Neural progenitor cell (in vitro differentiated cells): ENCODE measurements around the gene AIP. TPM values are rescaled to one million over a fixed set of nuclear protein-coding genes. Genes with fewer than 3 reads are reported as not detected.

Experiments
- DNase-seq: peaks from one replicate; pipeline ENCODE4 v3.0.0-alpha.2; 2016; ENCODE audit warnings: low spot score
- H2AFZ ChIP-seq: fragments of 200-600 bp; sonication (generic); replicated peaks from 2 replicates; pipeline ENCODE4 v1.6.1; 2016; ENCODE audit warnings: antibody characterized with exemption
- H3F3A ChIP-seq: fragments of 200-600 bp; sonication (generic); 2 replicates; pipeline ENCODE4 v1.6.1; 2016; ENCODE audit warnings: antibody characterized with exemption, low read depth
- H3K27ac ChIP-seq: fragments of 200-600 bp; sonication (generic); 2 replicates; pipeline ENCODE4 v1.5.1; 2016; ENCODE audit warnings: mild to moderate bottlenecking
- H3K27me3 ChIP-seq: fragments of 200-600 bp; sonication (generic); 2 replicates; pipeline ENCODE4 v1.6.1; 2016; ENCODE audit warnings: mild to moderate bottlenecking, moderate library complexity
- H3K36me3 ChIP-seq: fragments of 200-600 bp; sonication (generic); 2 replicates; pipeline ENCODE4 v1.5.1; 2016
- H3K4me1 ChIP-seq: fragments of 200-600 bp; sonication (generic); 2 replicates; pipeline ENCODE4 v1.6.1; 2016; ENCODE audit warnings: mixed run types
- H3K4me2 ChIP-seq: fragments of 200-600 bp; sonication (generic); 2 replicates; pipeline ENCODE4 v1.6.1; 2016
- H3K4me3 ChIP-seq: fragments of 200-600 bp; sonication (generic); 2 replicates; pipeline ENCODE4 v1.5.1; 2016
- H3K79me2 ChIP-seq: fragments of 200-600 bp; sonication (generic); 2 replicates; pipeline ENCODE4 v1.6.1; 2016; ENCODE audit warnings: low read depth
- H3K9ac ChIP-seq: fragments of 200-600 bp; sonication (generic); 2 replicates; pipeline ENCODE4 v1.6.1; 2016
- H3K9me3 ChIP-seq: fragments of 200-600 bp; sonication (generic); 2 replicates; pipeline ENCODE4 v1.5.1; 2016; ENCODE audit warnings: low read depth
- H4K20me1 ChIP-seq: fragments of 200-600 bp; sonication (generic); 2 replicates; pipeline ENCODE4 v1.6.1; 2016; ENCODE audit warnings: low read depth
- H3K27ac Mint-ChIP-seq: 3 replicates; pipeline ENCODE4 v1.8.0; 2021; ENCODE audit warnings: mixed read lengths
- H3K27me3 Mint-ChIP-seq: 2 replicates; pipeline ENCODE4 v1.8.0; 2022; ENCODE audit warnings: low read depth, mild to moderate bottlenecking, inconsistent platforms, moderate library complexity, mixed read lengths; ENCODE audit not compliant: insufficient read depth
- H3K36me3 Mint-ChIP-seq: 3 replicates; pipeline ENCODE4 v1.8.0; 2021; ENCODE audit warnings: mixed read lengths
- H3K4me1 Mint-ChIP-seq: 3 replicates; pipeline ENCODE4 v1.8.0; 2021; ENCODE audit warnings: mixed read lengths
- H3K4me3 Mint-ChIP-seq: 3 replicates; pipeline ENCODE4 v1.8.0; 2021; ENCODE audit warnings: mild to moderate bottlenecking, moderate library complexity, mixed read lengths
- H3K9me3 Mint-ChIP-seq: 3 replicates; pipeline ENCODE4 v1.8.0; 2020; ENCODE audit warnings: mixed read lengths
- CTCF ChIP-seq: fragments of 200-600 bp; sonication (generic); IDR thresholded peaks from 2 replicates; pipeline ENCODE4 v1.5.1; 2017; ENCODE audit warnings: antibody characterized with exemption, mild to moderate bottlenecking
- EZH2 ChIP-seq: fragments of 200-600 bp; sonication (generic); IDR thresholded peaks from 2 replicates; pipeline ENCODE4 v1.6.1; 2017; ENCODE audit warnings: antibody characterized with exemption, mild to moderate bottlenecking, moderate library complexity
- EZH2phosphoT487 ChIP-seq: fragments of 200-600 bp; sonication (generic); IDR thresholded peaks from 2 replicates; pipeline ENCODE4 v1.6.1; 2017; ENCODE audit warnings: antibody characterized with exemption
- microRNA-seq: library from miRNA; unstranded; fragments of <30 nt; microRNA quantifications from one replicate; pipeline ENCODE4, GENCODE V29; 2016
- small RNA-seq: library from RNA; depleted of rRNA; stranded (forward); fragments of <200 nt; gene quantifications from one replicate; pipeline ENCODE3, GENCODE V24; 2015
- total RNA-seq: library from RNA; depleted of rRNA; stranded (reverse); fragments of >200 nt; gene quantifications from 2 replicates; pipeline ENCODE4 v1.2.3, GENCODE V29; 2015; ENCODE audit warnings: low replicate concordance

AIP gene
- total RNA-seq, 1 donor from 2014 or later, result 20.3 TPM

- Mint-ChIP-seq H3K27me3 (peaks cover 6% of the 10 kb centered on the region), H3K9me3 (peaks cover 14% of the 10 kb centered on the region), H3K4me3 (no peak overlapping the region), H3K4me1 (peaks cover 4% of the 10 kb centered on the region), H3K36me3 (no peaks in the 10 kb centered on the region), H3K27ac (no peak overlapping the region)
- Histone ChIP-seq H3K79me2 (no peaks in the 10 kb centered on the region), H3K4me3 (no peak overlapping the region), H3K27me3 (no peaks in the 10 kb centered on the region), H4K20me1 (no peaks in the 10 kb centered on the region), H3K36me3 (no peaks in the 10 kb centered on the region), H2AFZ (no peak overlapping the region), H3K9ac (no peak overlapping the region), H3F3A (peaks cover 4% of the 10 kb centered on the region), H3K27ac (no peak overlapping the region), H3K9me3 (peaks cover 10% of the 10 kb centered on the region), H3K4me2 (no peak overlapping the region), H3K4me1 (peaks cover 6% of the 10 kb centered on the region)
- no peak for TF ChIP-seq EZH2
- TF ChIP-seq EZH2phosphoT487, result no peak
- TF ChIP-seq CTCF, result no peak
- DNase-seq, result no peak
These were observed 56.7 kb downstream of the AIP start for GRCh38 chr11:67539550-67539949.

Small RNAs within 50 kb of the gene (microRNA-seq; reads per million reads assigned to microRNA genes)
- gene MIR6752, result not detected

Small RNAs within 50 kb of the gene (small RNA-seq; reads per million reads assigned to genes)
- gene MIR6752, result not detected

Other genes starting within 250 kb of the AIP start
- 30.0 and 54.4 TPM in 2 replicates for gene GRK2, start 216.6 kb upstream of the AIP start, total RNA-seq
- gene ANKRD13D, start 193.7 kb upstream of the AIP start, total RNA-seq, result 21.0 and 29.2 TPM in 2 replicates
- gene SSH3, start 179.5 kb upstream of the AIP start, total RNA-seq, result 1.4 and 7.1 TPM in 2 replicates
- 1.1 and 17.8 TPM in 2 replicates for gene POLD4, start 129.5 kb upstream of the AIP start, total RNA-seq
- gene CLCF1, start 109.4 kb upstream of the AIP start, total RNA-seq, result 2.0 and 3.7 TPM in 2 replicates
- 10.4 and 37.5 TPM in 2 replicates for gene RAD9A, start 91.0 kb upstream of the AIP start, total RNA-seq
- gene PPP1CA, start 81.2 kb upstream of the AIP start, total RNA-seq, result 102 and 189 TPM in 2 replicates
- 0.15 and 1.1 TPM in 2 replicates for gene TBC1D10C, start 78.9 kb upstream of the AIP start, total RNA-seq
- gene CARNS1, start 67.3 kb upstream of the AIP start, total RNA-seq, result 0.22 and 0.52 TPM in 2 replicates
- gene RPS6KB2, start 54.5 kb upstream of the AIP start, total RNA-seq, result 23.7 and 51.3 TPM in 2 replicates
- gene PTPRCAP, start 45.3 kb upstream of the AIP start, total RNA-seq, result 1.1 TPM in 1 of 2 replicates, not detected in the other
- gene CORO1B, start 39.5 kb upstream of the AIP start, total RNA-seq, result 25.5 and 68.4 TPM in 2 replicates
- not detected in 2 replicates for gene GPR152, start 30.3 kb upstream of the AIP start, total RNA-seq
- gene CABP4, start 27.7 kb upstream of the AIP start, total RNA-seq, result not detected in 2 replicates
- 68.1 and 88.8 TPM in 2 replicates for gene TMEM134, start 13.8 kb upstream of the AIP start, total RNA-seq
- 7.7 and 32.8 TPM in 2 replicates for gene PITPNM1, start 22.3 kb downstream of the AIP start, total RNA-seq
- 2.1 and 17.1 TPM in 2 replicates for gene CDK2AP2, start 25.1 kb downstream of the AIP start, total RNA-seq
- gene CABP2, start 40.4 kb downstream of the AIP start, total RNA-seq, result not detected in 2 replicates
- gene GSTP1, start 100.8 kb downstream of the AIP start, total RNA-seq, result 436 and 1,035 TPM in 2 replicates
- 71.0 and 137 TPM in 2 replicates for gene NDUFV1, start 123.9 kb downstream of the AIP start, total RNA-seq
- gene NUDT8, start 146.9 kb downstream of the AIP start, total RNA-seq, result 1.6 and 4.1 TPM in 2 replicates
- not detected in 2 replicates for gene TBX10, start 156.7 kb downstream of the AIP start, total RNA-seq
- not detected in 2 replicates for gene ACY3, start 167.7 kb downstream of the AIP start, total RNA-seq
- gene ALDH3B2, start 191.6 kb downstream of the AIP start, total RNA-seq, result not detected in 2 replicates